Right ventricle myocardium inferior (tissue), 1 donor: ENCODE results near the gene USP40. TPM values are rescaled to one million over a fixed set of nuclear protein-coding genes. Genes with fewer than 3 reads are reported as not detected.
A peak's percentile ranks its signal among the peaks of the same experiment; 100 is the strongest.

Source experiments
- ATAC-seq: fragments of 200-7000 bp; cut with Tn5 transposase; one replicate; pipeline ENCODE4 v1.9.1; 2020; ENCODE audit warnings: mild to moderate bottlenecking, moderate library complexity
- DNase-seq: peaks from one replicate; pipeline ENCODE4 v3.0.0; 2021; ENCODE audit errors: missing footprints
- intact Hi-C: fragments of 100-400 bp; cut with DNase I; formaldehyde crosslinking; loops from one replicate; pipeline ENCODE4 v1.11.0; 2022
- total RNA-seq: library from RNA; stranded (reverse); fragmentation: NEBNext Ultra II Directional; extraction: Animal tissue kit (Norgen Biotek cat#: 25700); gene quantifications from one replicate; pipeline ENCODE4 v1.2.1, GENCODE V29; 2021
- donor health status: DM: no; HTN: yes; CAD: no; lungs with severe emphysema.

The USP40 gene
- total RNA-seq, 1 donor from 2014 or later: 17.2 TPM

DNA sequence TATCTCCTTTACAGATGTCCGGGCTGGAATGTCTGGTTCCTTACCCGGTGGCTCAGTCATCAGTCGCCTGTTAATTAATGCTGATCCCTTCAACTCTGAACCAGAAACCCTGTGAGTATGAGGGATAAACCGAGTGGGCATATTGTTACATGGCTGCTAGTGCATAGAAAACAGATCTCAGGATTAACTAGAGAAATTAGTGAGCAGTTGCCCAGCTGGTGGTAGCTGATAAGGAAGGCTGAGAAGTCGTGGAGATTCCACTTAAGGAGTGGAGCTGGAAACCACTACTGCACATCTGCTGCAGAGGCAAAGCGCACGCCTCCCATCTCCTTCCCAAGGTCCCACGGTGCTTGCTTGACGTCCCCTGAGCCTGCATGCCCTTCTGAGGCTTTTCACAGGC lies 114.6 kb downstream of the USP40 start:
- no peak for DNase-seq
- ATAC-seq: no peak
- intact Hi-C loops: no loop called here

DNA sequence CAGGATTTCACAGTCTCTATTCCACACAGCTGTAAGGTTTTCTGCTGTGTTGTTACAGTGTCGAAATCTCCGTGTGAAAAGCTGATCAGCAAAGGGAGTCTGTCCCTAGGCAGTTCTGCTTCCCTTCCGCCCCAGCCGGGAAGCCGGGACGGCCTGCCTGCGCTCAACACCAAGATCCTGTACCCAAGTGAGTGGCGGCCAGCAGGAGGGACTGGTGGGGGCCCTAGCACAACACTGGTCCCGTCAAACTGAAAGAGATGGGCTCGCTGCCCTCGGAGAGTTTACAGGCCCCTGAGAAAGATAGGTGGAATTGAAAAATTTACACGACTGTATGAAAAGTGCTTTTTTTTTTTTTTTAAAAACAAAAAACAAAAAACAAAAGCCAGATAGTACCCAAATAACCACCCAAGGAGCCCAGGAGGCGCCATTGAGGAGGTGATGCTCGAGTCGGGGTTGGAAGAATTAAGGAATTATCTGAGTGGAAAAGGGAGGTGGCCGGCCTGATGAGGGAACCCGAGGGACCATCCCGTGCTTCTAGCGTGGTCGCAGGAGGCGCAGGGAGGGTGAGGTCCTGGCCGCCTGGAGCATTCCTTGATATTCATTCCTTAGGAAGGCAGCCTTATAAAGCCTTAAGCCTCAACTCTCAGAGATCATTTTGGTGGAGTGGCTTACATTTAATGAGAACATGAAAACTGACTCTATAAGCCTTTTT lies 115.6 kb downstream of the USP40 start:
- ATAC-seq (no peak), DNase-seq (no peak)
- intact Hi-C loops: no loop called here

DNA sequence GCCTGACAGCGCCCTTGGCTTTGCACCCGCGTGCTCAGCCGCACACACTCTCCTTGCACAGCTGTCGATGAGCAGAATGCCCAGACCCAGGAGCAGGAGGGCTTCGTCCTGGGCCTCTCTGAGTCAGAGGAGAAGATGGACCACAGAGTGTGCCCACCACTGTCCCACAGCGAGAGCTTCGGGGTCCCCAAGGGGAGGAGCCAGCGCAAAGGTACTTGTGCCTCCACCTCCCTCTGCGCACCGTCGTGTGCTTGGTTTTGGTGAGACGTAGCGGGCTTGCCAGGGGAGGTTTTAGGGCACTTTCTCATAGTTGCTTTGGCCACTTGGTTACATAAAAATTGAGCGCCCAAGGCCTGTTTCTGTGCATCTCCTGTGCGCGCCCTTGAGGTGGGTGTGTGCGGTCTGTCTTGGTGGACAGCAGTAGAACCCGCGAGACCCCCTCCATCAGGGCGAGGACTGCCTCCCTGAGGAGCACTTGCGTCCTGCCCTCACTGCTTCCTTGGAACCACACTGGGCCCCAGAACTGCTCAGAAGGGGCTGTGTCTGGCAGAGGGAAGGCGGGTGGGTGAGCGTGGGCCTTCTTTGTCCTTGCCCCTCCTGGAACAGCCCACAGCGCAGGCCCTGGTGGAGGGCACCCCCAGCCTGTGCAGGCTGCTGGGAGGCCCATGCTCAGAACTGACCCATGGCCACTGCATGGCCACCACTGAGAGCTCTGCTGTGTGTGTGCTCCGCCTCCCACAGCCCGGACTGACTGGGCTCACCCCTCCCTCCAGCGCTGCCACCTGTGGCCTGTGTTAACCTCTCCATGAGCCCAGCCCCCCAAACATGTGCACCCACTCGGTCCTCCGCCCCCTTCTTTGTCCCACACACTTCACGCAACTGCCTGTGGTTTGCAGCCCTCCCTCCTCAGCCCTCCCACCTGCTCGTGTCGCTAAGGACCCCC lies 116.4 kb downstream of the USP40 start:
- no peak for ATAC-seq
- intact Hi-C loops: no loop called here
- DNase-seq: no peak

DNA sequence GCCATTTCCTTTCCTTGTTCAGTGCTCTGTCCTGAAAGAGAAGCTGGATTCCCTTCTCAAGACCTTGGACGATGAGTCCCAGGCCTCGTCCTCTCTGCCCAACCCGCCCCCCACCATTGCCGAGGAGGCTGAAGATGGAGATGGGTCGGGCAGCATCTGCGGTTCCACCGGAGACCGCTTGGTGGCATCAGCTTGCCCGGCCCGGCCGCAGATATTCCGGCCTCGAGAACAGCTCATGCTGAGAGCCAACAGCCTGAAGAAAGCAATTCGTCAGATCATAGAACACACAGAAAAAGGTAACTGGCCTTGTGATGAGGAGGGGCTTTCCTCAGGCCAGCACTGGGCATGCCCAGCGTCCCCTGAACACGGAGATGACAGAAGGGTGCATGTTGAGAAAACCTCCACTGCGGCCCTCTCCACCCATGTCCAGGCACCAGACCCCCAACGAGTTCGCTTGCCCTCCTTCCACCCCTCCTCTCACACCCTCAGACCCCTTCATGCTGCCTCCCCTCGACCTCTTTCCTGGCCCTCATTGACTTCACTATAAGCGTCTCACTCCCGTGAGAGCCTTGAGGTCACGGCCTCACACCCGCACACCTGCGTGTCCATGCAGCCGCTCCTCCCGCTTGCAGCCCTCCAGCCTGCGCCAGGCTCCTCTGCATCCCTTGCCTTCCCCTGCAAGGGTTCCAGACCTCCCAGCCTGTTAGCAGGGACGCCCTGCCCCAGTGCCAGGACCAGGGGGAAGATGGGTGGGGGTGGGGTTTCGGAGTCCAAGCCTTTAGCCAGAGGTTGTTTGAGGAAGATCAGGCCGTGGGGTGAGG lies 117.3 kb downstream of the USP40 start:
- ATAC-seq (peak; percentile 33), DNase-seq (no peak)
- intact Hi-C loops: no loop called here

DNA sequence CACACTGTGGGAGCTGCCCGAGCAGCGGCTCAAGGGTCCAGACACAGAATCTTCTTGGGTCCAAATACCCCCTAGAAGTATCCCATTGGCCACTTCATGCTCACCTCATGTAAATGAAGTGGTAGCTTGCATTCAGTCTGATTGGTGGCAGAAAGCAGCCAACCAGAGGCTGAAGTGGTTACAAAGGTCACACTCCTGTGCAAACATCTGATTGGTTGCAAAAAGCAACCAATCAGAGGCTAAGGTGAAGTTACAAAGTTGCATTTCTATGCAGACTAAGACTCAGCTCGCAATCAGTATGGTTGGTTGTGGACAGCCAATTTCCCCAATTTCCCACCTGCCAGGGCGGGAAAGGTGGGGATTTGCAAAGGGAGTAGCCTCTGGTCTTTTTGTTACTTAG lies 118.0 kb downstream of the USP40 start:
- no peak for DNase-seq
- intact Hi-C loops: no loop called here
- no peak for ATAC-seq

DNA sequence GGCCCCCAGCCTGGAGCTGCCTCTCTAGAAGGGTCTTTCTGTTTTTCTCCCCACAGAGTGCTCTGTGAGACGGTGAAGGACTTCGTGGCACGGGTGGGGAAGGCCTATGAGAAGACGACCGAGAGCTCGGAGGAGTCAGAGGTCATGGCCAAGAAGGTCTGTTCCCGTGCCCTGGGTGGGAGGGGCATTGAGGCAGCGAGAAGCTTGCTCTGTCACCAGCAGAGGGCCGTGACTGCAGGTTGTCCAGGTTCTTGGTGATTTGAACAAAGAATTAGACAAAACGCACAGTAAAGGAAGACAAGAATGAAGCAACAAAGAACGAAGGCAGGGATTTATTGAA lies 118.4 kb downstream of the USP40 start:
- intact Hi-C loops: no loop called here
- no peak for ATAC-seq
- no peak for DNase-seq

DNA sequence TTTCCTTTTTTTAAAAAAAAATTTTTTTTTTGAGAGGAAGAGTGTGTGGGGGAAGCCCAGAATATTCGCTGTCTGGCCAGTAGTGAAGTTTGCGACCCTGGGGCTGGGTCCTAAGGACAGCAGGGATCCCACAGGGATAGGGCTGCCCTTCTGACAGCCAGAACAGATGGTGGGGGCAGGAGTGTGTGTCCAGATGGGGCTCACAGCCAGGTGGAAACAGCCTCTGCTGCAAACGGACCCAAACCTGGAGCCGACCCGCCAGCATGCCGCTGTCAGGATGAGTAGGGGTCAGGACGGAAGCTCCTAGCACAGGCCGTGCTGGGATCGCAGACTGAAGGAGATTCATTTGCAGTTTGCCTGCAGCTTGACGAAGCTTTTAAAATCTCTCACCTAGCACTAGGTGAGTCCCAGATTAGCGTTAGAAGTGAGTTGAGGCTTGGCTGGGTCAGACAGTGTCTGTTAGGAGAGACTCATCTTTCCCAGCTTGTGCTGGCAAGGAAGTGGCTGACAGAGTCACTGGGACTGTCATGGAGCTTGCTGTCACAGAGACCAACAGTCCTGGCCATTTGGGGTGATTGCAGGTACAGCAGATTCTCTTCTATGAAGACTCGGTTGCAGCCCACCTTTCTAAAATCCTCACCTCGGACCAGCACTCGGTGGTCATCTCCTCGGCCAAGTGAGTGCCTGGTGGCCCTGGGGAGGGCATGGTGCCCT lies 118.9 kb downstream of the USP40 start:
- no peak for DNase-seq
- ATAC-seq: no peak
- intact Hi-C loops: no loop called here

DNA sequence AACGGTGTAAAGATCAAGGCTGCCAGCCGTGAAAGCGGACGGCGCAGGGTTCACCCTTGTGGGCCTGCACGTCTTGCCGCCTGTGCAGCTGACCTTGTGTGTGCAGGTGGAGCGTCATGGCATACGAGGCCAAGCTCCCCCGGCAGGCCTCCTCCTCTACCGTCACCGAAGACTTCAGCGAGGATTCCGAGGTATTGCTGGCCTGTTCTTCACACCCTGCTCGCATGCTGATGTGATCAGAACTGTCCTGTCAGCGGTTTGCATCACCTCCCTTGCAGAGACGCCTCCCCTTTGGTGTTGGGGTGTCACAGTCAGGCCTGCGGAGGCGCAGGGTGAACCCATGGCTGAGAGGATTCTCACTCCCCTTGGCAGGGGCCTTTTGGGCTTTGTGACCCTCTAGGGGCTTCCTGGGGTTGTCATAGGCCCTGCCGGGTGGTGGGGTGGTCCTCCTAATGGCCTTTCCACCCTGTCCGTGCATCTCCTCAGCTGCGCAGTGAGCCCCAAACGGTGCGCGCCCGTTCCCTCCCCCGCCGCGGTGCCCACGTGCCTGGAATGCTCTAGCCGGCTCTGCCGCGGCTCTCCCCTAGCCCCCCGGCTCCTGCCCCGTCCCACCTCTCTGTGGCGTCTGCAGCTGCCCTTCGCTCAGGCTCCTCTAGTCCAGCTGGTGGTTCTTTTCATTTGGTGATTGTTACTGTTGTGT lies 119.8 kb downstream of the USP40 start:
- ATAC-seq (no peak), DNase-seq (no peak)
- intact Hi-C loops: no loop called here

DNA sequence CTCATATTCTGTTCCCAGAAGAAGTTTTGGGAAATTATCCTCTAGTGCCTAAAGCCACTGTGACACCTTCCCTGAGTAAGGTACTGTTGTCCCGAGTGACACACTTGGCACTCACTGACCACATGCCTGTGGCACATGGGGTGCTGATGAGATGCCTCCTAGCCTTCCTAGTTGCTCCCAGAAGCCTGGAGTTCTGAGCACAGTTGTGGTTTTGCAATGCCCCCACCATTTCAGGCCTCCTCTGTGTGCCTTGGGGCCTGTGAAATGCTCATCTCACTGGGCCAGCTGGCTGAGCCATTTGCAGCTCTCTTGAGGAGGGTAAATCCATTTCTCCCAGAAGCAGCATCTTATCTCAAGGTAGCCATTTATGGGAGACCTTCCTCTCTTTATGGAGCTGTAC lies 120.5 kb downstream of the USP40 start:
- intact Hi-C loops: no loop called here
- DNase-seq: no peak
- no peak for ATAC-seq

DNA sequence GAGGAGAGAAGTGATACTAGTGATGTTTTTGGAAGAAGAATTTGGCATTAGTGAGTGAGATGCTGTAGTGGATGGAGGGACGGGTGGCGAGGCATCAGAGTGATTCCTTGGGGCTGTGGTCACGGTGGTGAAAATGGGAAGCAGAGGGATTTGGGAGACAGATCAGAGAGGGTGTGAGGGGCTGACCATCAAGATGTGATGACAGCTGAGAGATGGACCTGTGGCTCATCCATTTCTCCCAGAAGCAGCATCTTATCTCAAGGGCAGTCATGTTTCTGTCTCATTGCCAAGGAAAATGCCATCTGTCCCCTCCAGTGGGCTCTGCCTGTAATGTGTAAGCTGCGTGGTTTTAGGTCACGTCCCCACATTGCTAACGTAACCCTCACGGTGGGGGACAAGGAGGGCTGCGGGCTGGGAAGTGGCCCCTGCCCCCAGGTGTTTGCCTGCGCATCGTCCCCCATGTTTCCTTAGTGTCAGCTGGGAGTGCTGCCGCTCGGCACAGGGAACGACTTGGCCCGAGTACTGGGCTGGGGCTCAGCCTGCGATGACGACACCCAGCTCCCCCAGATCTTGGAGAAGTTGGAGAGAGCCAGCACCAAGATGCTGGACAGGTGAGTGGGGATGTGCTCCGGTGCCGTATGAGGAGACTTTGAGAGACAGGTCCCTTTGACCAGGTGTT lies 121.3 kb downstream of the USP40 start:
- intact Hi-C loops: no loop called here
- no peak for DNase-seq
- ATAC-seq: no peak

DNA sequence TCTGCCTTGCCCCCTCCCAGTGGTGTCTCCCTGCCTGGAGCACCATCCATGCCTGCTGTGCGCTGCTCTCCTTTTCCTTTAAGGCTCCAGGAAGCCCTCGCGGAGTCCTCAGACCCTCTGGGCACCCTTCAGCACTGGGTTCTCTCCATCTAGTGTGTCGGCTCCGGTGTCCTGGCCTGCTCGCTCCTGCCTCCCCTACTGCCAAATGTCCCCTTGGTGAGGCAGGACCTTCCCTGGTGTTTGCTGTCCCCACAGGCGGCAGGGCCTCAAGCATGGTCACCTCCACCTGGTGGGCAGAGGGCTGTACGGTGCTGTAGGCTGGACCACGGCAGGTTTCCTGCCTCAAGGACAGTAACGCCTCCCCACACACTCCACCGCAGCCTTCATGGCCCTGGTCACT lies 122.1 kb downstream of the USP40 start:
- ATAC-seq: no peak
- intact Hi-C loops: loop anchor here (5.0 kb wide), 1 partner anchor 162 kb away; no protein-coding TSS in a partner anchor
- no peak for DNase-seq

DNA sequence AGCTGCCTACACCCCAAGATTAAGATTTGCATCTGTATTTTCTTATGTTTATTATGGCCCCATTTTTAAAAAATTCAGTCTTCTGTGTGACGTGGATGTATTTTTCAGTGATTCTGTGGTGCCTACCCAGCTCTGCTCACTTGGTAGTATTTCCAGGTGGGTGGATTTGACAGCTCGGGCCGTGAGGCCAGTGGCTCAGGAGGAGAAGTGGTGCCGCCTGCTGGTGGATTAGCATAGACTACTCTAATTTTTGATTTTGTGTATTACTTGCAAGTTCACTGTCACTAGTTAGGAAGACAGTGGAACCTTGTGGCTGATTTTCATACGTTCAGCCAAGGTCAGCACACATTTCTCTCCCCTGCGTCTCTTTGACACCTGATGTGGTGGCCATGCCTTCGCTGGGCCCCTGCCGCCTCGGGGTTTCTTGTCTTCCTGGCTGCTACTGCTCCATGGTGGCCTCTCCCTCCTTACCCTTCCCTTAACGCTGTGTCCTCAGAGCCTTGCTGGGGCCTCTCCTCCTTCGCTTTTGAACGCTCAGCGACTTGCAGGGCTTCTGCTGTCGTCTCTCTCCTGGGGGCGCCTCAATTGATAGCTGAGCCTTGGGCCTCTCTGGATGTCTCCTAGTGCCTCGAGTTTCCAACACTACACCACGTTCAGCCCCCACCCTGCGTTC lies 122.9 kb downstream of the USP40 start:
- ATAC-seq: peak; percentile 61
- intact Hi-C loops: loop anchor here (1.0 to 5.0 kb wide), 3 partner anchors 39 to 161 kb away; partner anchors contain the start of gene DGKD
- peak; percentile 86 for DNase-seq

DNA sequence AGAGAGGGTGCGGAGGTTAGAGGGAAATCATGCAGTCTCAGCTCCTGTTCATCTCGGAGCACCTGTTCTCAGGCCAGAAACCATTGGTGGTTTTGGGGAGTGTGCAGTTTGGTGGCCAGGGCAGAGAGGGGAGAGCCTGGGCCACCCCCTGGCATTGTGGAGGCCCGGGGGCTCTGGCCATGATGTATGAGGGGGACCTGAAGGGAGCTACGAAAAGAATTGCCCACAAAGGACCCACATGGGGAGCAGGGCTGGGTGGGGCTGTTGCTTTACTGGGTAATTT lies 124.6 kb downstream of the USP40 start:
- intact Hi-C loops: loop anchor here (5.0 kb wide), 1 partner anchor 160 kb away; no protein-coding TSS in a partner anchor
- DNase-seq: no peak
- no peak for ATAC-seq

DNA sequence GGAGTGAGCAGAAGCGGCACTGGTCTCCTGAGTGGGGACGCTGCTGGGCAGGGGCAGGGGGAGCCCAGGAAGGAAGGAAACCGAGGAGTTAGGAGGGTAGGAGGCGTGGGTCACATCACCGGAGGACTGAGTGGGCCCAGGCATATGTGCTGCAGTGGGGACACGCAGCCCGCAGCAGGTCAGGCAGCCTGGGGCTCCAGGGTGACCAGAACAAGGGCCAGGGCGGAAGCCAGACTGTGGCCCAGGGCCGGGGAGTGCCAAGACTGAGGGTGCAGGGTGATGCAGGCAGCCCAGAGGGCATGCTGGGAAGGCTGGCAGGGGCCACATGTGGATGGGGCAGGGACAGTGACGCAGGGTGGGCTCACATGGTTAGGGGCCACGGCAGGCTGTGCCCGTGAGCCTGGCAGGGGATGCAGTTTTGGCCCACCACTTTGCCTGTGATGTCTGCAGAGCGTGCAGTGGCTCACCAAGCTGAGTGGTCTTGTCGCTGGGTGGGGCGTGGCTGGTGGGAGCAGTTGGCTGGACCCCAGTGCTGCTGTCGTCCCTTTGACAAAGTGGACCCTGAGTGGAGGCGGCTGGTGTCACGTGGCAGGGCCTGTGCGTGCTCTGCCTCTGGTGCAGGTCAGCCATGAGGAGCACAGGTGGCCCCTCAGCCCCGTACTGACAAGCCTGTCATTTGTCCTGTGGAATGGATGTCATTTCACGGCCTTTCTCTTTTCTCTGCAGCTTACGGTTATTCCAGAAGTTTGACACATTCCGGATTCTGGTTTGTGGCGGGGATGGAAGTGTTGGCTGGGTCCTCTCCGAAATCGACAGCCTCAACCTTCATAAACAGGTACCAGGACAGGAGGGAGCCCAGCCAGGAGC lies 125.2 kb downstream of the USP40 start:
- ATAC-seq (no peak), DNase-seq (no peak)
- intact Hi-C loops: loop anchor here (5.0 kb wide), 1 partner anchor 159 kb away; no protein-coding TSS in a partner anchor

DNA sequence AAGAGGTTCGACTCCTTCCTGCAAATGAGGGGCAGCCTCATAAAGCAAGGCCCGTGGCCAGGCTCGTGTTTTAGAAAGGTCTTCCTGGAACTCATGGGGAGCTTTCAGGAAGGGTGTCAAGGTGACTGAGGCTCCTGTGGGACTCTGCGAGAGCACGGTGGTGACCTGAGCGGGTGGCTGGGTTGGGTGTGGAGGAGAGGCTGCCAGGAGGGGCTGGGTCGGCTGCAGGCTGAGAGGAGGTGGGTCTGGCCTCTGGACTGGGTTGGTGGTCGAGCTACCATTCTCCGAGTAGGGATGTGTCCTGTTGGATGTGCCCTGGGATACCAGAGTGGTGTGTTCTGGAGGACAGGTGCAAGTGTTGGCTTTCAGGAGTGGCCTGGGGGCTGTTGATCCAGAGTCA lies 125.9 kb downstream of the USP40 start:
- no peak for DNase-seq
- intact Hi-C loops: loop anchor here (5.0 kb wide), 1 partner anchor 158 kb away; no protein-coding TSS in a partner anchor
- ATAC-seq: no peak

DNA sequence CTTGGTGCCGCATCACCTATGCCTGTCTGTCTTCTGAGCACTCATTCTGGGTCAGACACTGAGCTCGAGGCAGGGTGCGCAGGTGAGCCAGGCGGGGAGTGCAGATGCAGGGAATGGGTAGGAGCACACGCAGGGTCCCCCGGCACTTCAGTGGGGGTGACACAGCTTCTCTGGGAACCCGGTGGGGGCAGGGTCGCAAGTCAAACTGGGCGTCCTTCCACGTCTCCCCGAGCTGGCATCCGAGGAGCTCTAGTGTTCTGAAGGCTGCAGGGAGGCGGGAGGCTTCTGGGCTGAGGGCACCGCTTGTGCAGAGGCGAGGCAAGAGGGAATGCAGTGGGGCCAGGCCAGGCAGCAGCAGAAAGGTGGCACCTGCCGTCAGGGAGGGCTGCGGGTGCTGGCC lies 126.3 kb downstream of the USP40 start:
- intact Hi-C loops: loop anchor here (5.0 kb wide), 1 partner anchor 158 kb away; no protein-coding TSS in a partner anchor
- DNase-seq (no peak), ATAC-seq (no peak)
